AG20443 (cell line): ENCODE data around the gene NDUFV3.
"Not testable (repeated sequence)": the region's sequence is repeated elsewhere in the genome, so short reads cannot be mapped to it uniquely, and the experiment has no call there.

Experiments
- DNase-seq: peaks from one replicate; pipeline ENCODE4 v3.0.0; 2012; ENCODE audit warnings: low spot score, mixed read lengths

The NDUFV3 gene

GRCh38 chr21:42892931-42893755, at the start of gene NDUFV3:
NDUFV3 (plus strand) TSS chr21:42893309; CDS start chr21:42893334, 25 bp downstream.
- peak; percentile 100 for DNase-seq

GRCh38 chr21:42844411-42845113, 48.5 kb upstream of the NDUFV3 start:
- DNase-seq: no peak

- DNase-seq: no peak
Measured at GRCh38 chr21:42845296-42845965, 47.7 kb upstream of the NDUFV3 start.

GRCh38 chr21:42846221-42846620, 46.9 kb upstream of the NDUFV3 start:
- no peak for DNase-seq

GRCh38 chr21:42847051-42847707, 45.9 kb upstream of the NDUFV3 start:
- no peak for DNase-seq

- no peak for DNase-seq
Measured at GRCh38 chr21:42847726-42848125, 45.4 kb upstream of the NDUFV3 start.

GRCh38 chr21:42848144-42848931, 44.8 kb upstream of the NDUFV3 start:
- DNase-seq: not testable (repeated sequence)

GRCh38 chr21:42848932-42849758, 44.0 kb upstream of the NDUFV3 start:
- no peak for DNase-seq

GRCh38 chr21:42849759-42850412, 43.2 kb upstream of the NDUFV3 start:
- DNase-seq: no peak

GRCh38 chr21:42850463-42850862, 42.6 kb upstream of the NDUFV3 start:
- no peak for DNase-seq

- peak; percentile 55 for DNase-seq
Measured at GRCh38 chr21:42850866-42851391, 42.2 kb upstream of the NDUFV3 start.

GRCh38 chr21:42851812-42852665, 41.1 kb upstream of the NDUFV3 start:
- DNase-seq: no peak

- no peak for DNase-seq
Measured at GRCh38 chr21:42852925-42853570, 40.1 kb upstream of the NDUFV3 start.

GRCh38 chr21:42853621-42854020, 39.5 kb upstream of the NDUFV3 start:
- DNase-seq: no peak

GRCh38 chr21:42854246-42855010, 38.7 kb upstream of the NDUFV3 start:
- DNase-seq: no peak

- DNase-seq: no peak
Measured at GRCh38 chr21:42855171-42855936, 37.8 kb upstream of the NDUFV3 start.

GRCh38 chr21:42855937-42856335, 37.2 kb upstream of the NDUFV3 start:
- no peak for DNase-seq
